Endodermal cell (in vitro differentiated cells): ENCODE results near the gene ZNF286A. TPM values are rescaled to one million over a fixed set of nuclear protein-coding genes. Genes with fewer than 3 reads are reported as not detected.
"Not testable (repeated sequence)": the region's sequence is repeated elsewhere in the genome, so short reads cannot be mapped to it uniquely, and the experiment has no call there.

Experiments used
- DNase-seq: peaks from one replicate; pipeline ENCODE4 v3.0.0-alpha.2; 2017
- H3K27ac ChIP-seq: 2 replicates; pipeline ENCODE4 v1.5.1; 2013; ENCODE audit warnings: mild to moderate bottlenecking, low read depth, low read length, moderate library complexity
- H3K27me3 ChIP-seq: 2 replicates; pipeline ENCODE4 v1.6.1; 2013; ENCODE audit warnings: mild to moderate bottlenecking, low read length, moderate library complexity; ENCODE audit not compliant: insufficient read depth, control insufficient read depth, poor library complexity, severe bottlenecking
- H3K36me3 ChIP-seq: 2 replicates; pipeline ENCODE4 v1.7.0; 2013; ENCODE audit warnings: mild to moderate bottlenecking, low read length, moderate library complexity; ENCODE audit not compliant: control insufficient read depth, insufficient read depth
- H3K4me1 ChIP-seq: one replicate; pipeline ENCODE4 v1.7.0; 2013; ENCODE audit warnings: low read length; ENCODE audit not compliant: control insufficient read depth, insufficient read depth
- H3K4me3 ChIP-seq: 2 replicates; pipeline ENCODE4 v1.5.1; 2013; ENCODE audit warnings: mild to moderate bottlenecking, low read length, moderate library complexity
- H3K9ac ChIP-seq: 2 replicates; pipeline ENCODE4 v1.6.1; 2013; ENCODE audit warnings: mild to moderate bottlenecking, low read length, moderate library complexity; ENCODE audit not compliant: poor library complexity, severe bottlenecking; ENCODE audit errors: extremely low read depth
- H3K9me3 ChIP-seq: 2 replicates; pipeline ENCODE4 v1.6.1; 2013; ENCODE audit warnings: mild to moderate bottlenecking, low read length, moderate library complexity; ENCODE audit not compliant: control insufficient read depth
- H3K27ac Mint-ChIP-seq: 2 replicates; pipeline ENCODE4 v1.8.0; 2020; ENCODE audit warnings: mixed read lengths
- H3K27me3 Mint-ChIP-seq: 2 replicates; pipeline ENCODE4 v1.8.0; 2021; ENCODE audit warnings: mild to moderate bottlenecking, mixed read lengths; ENCODE audit not compliant: insufficient read depth
- H3K36me3 Mint-ChIP-seq: 2 replicates; pipeline ENCODE4 v1.8.0; 2020; ENCODE audit warnings: low read depth, mixed read lengths
- H3K4me1 Mint-ChIP-seq: 2 replicates; pipeline ENCODE4 v1.8.0; 2020; ENCODE audit warnings: mixed read lengths
- H3K4me3 Mint-ChIP-seq: 2 replicates; pipeline ENCODE4 v1.8.0; 2020; ENCODE audit warnings: mild to moderate bottlenecking, moderate library complexity, mixed read lengths
- H3K9me3 Mint-ChIP-seq: 2 replicates; pipeline ENCODE4 v1.8.0; 2020; ENCODE audit warnings: mild to moderate bottlenecking, mixed read lengths
- CTCF ChIP-seq: fragments of 200-600 bp; sonication (generic); conservative IDR thresholded peaks from 2 replicates; pipeline ENCODE4 v1.5.0; 2021; ENCODE audit warnings: antibody characterized with exemption, mild to moderate bottlenecking
- WGBS, 2 experiments: methylation state at CpG; one replicate each; pipeline versions ENCODE4 v1.1.5 to v1.1.7; 2013; ENCODE audit warnings: missing lambda C conversion rate in 2 of 2, mixed read lengths in 1 of 2; ENCODE audit not compliant: insufficient coverage in 1 of 2, insufficient read length in 1 of 2; 5-methylcytosine and 5-hydroxymethylcytosine counted together
- total RNA-seq, 2 donors: library from RNA; stranded (reverse); fragmentation: NEBNext Ultra II Directional in 1 of 2; extraction: Animal tissue kit (Norgen Biotek cat#: 25700) in 1 of 2; gene quantifications; 2 replicates in 1 of 2; 3 replicates in 1 of 2; pipeline ENCODE4 v1.2.1, GENCODE V29; 2021

The ZNF286A gene
- total RNA-seq, 2 donors from 2014 or later, result 75.1 to 81.2 TPM

- no peaks in the 10 kb centered on the region for H3K36me3 ChIP-seq
These were observed 44.6 kb downstream of the ZNF286A start for GRCh38 chr17:15744074-15744676.

GRCh38 chr17:15744885-15745284, 45.3 kb downstream of the ZNF286A start:
- no peaks in the 10 kb centered on the region for H3K9me3 Mint-ChIP-seq
- Histone ChIP-seq H3K27ac (peak overlapping the region; percentile 92), H3K9me3 (no peaks in the 10 kb centered on the region), H3K4me1 (no peaks in the 10 kb centered on the region), H3K9ac (no peak overlapping the region), H3K4me3 (no peak overlapping the region), H3K36me3 (no peaks in the 10 kb centered on the region), H3K27me3 (no peaks in the 10 kb centered on the region)
- WGBS, 2 experiments, result 71% methylated on average over 2 of the region's 2 CpGs; no CpG with 5 or more reads in 1 of the 2 experiments
- DNase-seq, result peak; percentile 57
- H3K27ac Mint-ChIP-seq, result no peak overlapping the region
- H3K4me1 Mint-ChIP-seq, result no peaks in the 10 kb centered on the region
- H3K36me3 Mint-ChIP-seq, result no peaks in the 10 kb centered on the region
- H3K4me3 Mint-ChIP-seq, result no peak overlapping the region
- peaks cover 1% of the 10 kb centered on the region for H3K27me3 Mint-ChIP-seq
- no peak for TF ChIP-seq CTCF

More at GRCh38 chr17:15744074-15744676, 44.6 kb downstream of the ZNF286A start:
- 83 to 92% methylated on average over 6 to 7 of the region's 7 CpGs for WGBS, 2 experiments
- Mint-ChIP-seq H3K4me3 (no peak overlapping the region), H3K4me1 (no peaks in the 10 kb centered on the region), H3K27ac (no peak overlapping the region), H3K27me3 (peaks cover 3% of the 10 kb centered on the region), H3K36me3 (no peaks in the 10 kb centered on the region), H3K9me3 (no peaks in the 10 kb centered on the region)
- Histone ChIP-seq H3K4me3 (no peak overlapping the region), H3K9ac (no peak overlapping the region), H3K27me3 (no peaks in the 10 kb centered on the region), H3K9me3 (no peaks in the 10 kb centered on the region), H3K4me1 (no peaks in the 10 kb centered on the region), H3K27ac (peak overlapping the region; percentile 92)
- DNase-seq, result no peak
- TF ChIP-seq CTCF, result no peak

- H3K9me3 ChIP-seq, H3K4me1 ChIP-seq, H3K9me3 Mint-ChIP-seq, H3K9ac ChIP-seq, H3K27ac Mint-ChIP-seq, DNase-seq, H3K27me3 Mint-ChIP-seq, H3K36me3 Mint-ChIP-seq, H3K4me3 ChIP-seq, H3K36me3 ChIP-seq, H3K4me3 Mint-ChIP-seq, H3K27ac ChIP-seq, H3K27me3 ChIP-seq, H3K4me1 Mint-ChIP-seq: not testable (repeated sequence)
- 97 to 100% methylated on average over 6 to 36 of the region's 36 CpGs for WGBS, 2 experiments
These were observed 49.9 kb downstream of the ZNF286A start for GRCh38 chr17:15749403-15749802.

GRCh38 chr17:15768865-15769533, 69.4 kb downstream of the ZNF286A start:
- H3K4me3 Mint-ChIP-seq, H3K36me3 Mint-ChIP-seq: not testable (repeated sequence)
- WGBS, 2 experiments, result 95% methylated on average over 4 of the region's 14 CpGs; no CpG with 5 or more reads in 1 of the 2 experiments

More at GRCh38 chr17:15768865-15769533, 69.4 kb downstream of the ZNF286A start:
- H3K27ac Mint-ChIP-seq, H3K4me1 Mint-ChIP-seq, H3K4me3 ChIP-seq, H3K27ac ChIP-seq, H3K9ac ChIP-seq, H3K27me3 ChIP-seq, H3K4me1 ChIP-seq, H3K9me3 Mint-ChIP-seq, DNase-seq, H3K27me3 Mint-ChIP-seq, H3K36me3 ChIP-seq, H3K9me3 ChIP-seq: not testable (repeated sequence)
